Keratinocyte (primary cell): ENCODE results near the gene NPFFR1.

ENCODE experiments used
- EZH2 ChIP-seq: IDR thresholded peaks from one replicate; pipeline ENCODE4 v1.6.1; 2012; ENCODE audit warnings: inconsistent platforms, mild to moderate bottlenecking, low read length, moderate library complexity
- TF ChIP-seq, protein P1 (sequence below), 3 experiments: IDR thresholded peaks in 1 of 3; conservative IDR thresholded peaks in 1 of 3; optimal IDR thresholded peaks in 1 of 3; 2 replicates in 2 of 3; 3 replicates in 1 of 3; pipeline versions ENCODE3 to v1.5.1; 2011; ENCODE audit warnings: low read length in 3 of 3, mild to moderate bottlenecking in 3 of 3, moderate library complexity in 2 of 3, control low read depth in 1 of 3, inconsistent platforms in 1 of 3; ENCODE audit not compliant: insufficient read depth in 2 of 3; ENCODE audit errors: extremely low read depth in 1 of 3

DNA sequence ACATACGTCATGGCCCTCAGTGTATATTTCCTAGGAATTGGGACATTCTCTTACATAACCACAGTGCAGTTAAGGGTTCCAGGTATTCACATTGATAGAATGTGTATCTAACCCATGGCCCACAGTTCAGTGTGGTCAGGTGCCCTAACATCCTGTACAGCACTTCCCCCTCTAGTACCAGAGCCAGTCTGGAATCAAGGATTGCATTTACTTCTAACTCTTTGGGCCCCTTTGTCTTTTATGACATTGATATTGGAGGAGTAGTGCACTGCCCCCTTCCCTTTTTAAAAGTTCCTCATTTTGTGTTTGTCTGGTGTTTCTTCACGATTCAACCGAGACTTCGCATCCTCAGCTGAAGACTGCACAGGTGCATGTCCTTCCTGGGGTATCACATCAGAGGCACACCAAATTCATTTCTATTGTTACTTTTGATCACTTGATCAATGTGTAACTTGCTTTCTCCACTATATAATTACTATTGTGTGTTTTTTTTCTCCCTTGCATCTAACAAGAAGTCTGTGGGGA, 22.4 kb upstream of the NPFFR1 start:
- TF ChIP-seq, protein P1, sequence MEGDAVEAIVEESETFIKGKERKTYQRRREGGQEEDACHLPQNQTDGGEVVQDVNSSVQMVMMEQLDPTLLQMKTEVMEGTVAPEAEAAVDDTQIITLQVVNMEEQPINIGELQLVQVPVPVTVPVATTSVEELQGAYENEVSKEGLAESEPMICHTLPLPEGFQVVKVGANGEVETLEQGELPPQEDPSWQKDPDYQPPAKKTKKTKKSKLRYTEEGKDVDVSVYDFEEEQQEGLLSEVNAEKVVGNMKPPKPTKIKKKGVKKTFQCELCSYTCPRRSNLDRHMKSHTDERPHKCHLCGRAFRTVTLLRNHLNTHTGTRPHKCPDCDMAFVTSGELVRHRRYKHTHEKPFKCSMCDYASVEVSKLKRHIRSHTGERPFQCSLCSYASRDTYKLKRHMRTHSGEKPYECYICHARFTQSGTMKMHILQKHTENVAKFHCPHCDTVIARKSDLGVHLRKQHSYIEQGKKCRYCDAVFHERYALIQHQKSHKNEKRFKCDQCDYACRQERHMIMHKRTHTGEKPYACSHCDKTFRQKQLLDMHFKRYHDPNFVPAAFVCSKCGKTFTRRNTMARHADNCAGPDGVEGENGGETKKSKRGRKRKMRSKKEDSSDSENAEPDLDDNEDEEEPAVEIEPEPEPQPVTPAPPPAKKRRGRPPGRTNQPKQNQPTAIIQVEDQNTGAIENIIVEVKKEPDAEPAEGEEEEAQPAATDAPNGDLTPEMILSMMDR (optimal IDR thresholded peaks at IDR 0.05 in 1 of 3, IDR thresholded peaks at IDR 0.05 in 1 of 3, conservative IDR thresholded peaks at IDR 0.05 in 1 of 3; ENCODE audit: extremely low read depth in 1 of 3, insufficient read depth in 2 of 3, low read length in 3 of 3): no peak
- no peak for TF ChIP-seq EZH2
